ENCODE data around the gene CADM1.

CADM1 gene

DNA sequence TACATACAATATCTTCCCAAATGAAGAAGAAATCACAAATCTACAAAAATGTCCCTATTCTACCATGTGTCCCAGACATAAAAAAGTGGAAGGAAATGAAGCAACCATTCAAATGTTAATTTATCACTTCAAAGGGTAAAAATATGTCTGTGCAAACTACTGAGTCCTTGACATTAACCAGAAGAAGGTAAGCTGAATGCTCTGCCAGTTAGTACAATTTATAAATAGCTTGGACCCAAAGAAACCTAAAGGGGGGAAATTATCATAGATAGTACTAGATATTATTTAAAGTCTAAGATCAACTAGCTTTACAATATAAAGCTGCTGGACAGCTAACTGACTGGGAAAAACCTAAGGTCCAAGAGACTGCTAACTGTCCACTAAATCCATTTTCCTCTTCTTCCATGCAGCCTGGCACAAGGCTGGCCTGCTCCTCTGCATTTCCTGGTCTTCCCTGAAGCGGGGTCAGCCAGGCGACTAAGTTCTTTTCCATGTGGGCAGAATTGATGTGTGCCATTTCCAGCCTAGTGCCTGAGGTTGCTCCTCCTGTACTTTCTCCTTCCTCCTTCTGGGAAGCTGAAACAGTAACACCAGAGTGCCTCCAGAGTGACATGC is 190.9 kb downstream of the CADM1 start:
- DNase-seq: no peak

DNA sequence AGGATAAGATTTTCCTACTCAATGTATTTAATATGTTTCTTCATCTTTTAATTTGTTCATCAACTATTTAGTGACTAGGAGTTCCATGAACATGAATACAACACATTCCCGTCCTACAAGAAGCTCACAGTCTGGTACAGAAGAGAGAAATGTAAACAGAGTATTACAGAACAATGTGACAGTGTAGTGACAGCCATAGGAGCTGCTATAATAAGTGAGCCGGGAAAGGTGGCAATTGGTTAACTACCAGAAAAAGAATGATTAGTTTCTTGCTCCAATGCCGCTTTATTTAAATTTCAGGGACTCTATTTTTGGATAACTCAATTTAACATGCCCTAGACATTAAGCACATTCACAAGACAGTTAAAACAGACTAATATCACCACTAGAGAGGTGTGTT is 192.3 kb downstream of the CADM1 start:
- DNase-seq: no peak

DNA sequence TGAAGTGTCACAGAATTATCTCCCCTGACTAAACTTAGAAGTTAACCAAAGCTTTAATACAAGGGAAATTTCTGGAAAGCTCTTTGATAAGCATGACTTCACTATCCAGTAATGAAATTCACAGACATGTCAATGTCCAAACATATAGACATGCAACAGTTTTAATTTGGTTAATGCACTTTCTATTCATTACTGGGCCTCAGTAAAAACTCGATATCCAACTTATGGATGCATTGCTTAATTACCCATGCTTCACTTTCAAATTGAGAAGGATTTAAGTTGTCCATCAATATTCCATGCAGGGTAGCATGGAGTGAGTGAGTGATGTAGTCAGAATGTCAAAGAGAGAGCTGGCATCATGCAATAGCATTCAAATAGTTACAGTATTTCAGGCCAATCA is 197.5 kb downstream of the CADM1 start:
- no peak for DNase-seq

DNA sequence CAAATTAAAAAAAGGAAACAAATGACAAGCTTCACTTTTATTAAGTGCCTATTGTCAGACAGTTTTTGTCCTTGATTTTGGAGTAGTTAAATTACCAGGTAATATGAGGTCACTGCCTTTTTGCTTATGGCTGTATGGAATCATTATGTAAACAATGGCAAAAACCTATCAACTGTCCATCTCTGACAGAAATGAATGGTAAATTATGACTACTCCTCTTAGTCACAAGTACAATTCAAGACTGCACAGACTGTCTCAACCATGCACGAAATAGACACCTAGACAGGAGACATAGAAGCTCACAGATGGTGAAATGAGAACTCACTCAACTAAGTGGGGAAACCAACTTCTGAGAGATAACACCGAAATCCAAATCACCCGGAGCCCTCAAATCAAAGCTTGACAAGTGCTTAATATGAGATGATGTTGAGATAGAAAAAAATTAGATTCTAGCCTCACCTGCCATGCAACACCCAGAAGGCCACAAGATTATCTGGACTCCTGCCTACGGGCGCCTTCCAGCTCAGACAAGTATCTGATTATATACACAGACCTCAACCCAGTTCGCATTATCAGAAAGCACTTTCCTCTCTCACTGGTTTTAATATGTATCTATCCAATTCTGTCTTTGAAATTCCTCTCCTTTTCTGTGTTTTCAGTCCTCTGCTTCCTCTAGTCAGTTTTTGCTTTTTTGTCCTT is 199.3 kb downstream of the CADM1 start:
- no peak for DNase-seq

DNA sequence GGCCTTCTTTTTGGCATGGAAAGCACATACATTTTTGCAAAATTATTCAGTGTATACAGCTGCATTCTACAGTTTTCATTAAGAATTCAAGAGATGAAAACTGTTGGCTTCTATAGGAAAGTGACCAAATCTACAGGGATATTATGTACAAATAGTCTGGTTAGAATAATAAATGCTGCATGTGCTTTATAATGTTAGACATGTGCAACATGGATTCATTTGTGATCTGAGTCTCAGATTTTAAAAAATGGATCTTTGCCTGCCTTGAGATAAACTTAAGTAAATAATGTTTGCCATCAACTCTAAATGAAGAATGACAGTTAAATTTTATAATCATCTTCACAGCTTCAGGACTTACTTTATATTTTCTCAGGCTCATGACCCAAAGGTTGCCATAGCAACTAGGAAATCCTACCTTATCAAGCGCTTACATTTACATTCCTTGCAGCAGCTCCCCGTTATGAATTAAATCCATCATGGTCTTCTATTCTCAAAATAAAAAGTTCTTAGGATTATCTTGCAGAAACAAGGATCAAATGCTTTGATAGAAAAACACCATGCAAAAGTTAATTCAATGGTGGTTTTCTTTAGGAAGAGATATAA is 200.2 kb downstream of the CADM1 start:
- DNase-seq: no peak

DNA sequence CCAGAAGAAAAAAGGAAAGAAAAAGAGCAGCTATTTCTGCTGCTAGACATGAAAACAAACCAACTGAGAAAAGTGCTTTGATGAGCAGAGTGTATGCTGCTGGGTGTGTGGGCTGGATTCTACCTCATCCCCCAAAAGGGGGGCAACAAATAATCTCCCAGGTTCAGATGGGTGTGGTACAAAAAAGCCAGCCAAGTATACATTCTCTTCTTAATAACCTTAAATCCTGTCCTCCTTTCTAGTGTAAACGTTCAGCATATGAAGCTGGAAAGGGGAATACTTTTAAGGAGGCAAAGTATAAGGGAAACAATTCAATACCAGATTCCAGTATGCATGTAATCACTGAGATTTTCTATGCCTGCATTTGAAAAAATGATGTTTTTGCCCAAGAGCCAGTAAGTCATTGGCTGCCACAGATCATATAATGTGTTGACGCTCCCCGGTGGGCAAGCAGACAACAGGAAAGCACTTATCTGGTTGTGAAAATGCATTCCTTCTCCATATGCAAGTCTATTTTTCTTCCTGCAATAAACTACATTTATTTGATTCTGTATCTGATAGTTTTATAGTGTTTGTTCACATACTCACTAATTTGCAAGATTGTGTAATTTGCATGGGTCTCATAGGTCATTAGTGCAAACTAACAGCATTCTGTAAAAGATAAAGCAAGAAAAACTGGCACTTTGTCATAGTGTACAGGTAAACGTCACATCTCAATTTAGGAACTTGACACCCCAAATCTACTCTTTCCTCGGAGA is 201.1 kb downstream of the CADM1 start:
- no peak for DNase-seq

DNA sequence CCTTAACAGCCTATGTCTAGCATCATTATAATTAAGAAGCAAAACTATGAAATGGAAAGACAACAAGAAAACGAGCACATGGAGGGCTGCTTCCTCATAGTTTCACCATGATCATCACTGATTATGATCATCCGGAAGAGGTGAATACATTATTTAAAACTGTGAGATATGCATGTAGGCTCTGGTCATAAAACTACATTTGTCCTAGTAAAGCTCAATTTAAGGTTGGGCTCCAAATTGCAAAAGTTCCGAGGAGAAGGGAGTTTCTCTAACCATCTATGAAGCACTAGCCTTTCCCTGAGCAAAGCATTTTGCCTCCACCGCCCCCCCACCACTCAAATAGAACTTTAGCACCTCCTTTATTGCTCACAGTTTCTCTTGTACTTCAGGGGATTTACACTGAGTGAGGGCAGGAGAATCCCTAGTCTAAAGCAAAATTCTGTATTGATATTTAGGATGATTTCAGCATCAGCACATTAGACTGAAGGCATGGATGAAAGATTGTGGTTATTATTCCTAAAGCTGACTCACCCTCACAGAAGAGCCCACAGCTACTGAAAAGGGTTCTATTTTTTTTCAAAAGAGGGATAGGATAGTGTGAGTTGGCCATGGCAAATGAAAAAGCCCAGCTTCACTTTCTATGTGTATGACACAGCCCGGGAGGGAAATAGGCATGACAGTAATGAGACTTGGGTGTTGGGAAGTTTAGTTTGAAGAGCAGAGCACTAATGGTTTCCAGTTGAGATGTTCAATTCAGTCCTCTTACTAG is 203.4 kb downstream of the CADM1 start:
- DNase-seq: no peak

DNA sequence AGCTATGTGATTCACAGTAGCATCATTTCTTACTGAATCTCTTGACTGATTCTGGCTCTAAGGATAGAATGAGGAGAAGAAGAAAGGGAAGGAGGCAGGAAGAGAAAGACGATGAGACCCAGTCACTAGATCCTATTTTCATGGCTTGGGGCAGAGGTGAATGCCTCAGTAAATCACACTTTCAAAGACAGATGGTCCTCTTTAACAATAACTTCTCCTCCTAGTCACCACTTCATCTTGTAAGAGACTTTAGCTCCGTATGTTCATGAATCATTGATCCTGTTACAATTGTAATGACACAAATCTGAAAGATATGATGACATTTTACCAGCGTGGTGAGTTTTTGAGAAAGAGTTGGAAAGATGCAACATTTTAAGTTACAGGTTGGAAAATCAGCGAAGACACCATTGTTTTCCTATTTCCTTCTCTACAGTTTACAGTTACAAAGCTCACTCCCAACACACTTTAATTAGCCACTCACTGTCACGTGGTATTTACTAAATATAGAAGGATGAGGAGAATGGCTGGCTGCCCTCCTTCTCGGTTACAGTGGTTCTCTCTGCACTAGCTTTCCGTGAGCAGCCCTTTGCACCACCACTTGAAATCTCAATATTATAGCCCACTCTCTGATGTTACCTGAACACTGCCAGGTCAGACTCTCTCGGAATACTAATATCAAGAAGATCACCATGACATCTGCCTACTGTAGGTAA is 205.8 kb downstream of the CADM1 start:
- DNase-seq: no peak

DNA sequence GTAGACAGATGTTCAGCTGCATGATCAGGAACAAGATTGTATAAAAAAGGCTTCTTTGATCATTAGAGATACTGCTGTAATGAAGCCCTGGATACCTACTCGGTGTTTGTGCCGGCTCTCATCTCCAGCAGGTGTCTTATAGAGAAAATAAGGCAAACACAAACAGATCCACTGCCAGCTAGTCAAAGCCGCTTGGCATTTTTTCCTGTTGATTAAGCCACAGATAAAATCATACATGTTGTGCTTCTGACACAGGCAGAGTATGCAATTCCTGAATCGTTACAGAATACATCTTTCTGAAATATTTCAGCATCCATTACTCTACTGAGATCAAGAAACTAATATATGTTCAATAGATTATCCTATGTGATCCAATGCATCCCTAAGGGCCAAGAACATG is 206.9 kb downstream of the CADM1 start:
- no peak for DNase-seq

DNA sequence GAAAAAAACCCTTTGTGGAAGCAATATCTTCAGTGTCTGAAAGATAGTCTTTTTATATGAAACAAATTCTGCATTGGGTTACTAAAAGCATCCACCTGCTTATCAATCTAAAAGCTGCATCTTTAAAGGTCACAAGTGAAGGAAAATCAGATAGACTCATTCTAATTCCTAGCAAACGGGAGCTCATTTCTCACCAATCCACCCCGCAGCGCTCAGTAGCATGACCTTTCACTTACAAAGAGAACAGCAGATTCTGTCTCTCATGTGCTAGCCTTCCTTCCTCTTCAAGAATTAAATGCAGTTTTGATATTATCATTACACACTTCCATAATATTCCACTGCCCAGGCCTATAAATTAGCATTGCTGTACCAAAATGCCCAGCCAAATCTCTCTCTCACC is 212.9 kb downstream of the CADM1 start:
- no peak for DNase-seq

DNA sequence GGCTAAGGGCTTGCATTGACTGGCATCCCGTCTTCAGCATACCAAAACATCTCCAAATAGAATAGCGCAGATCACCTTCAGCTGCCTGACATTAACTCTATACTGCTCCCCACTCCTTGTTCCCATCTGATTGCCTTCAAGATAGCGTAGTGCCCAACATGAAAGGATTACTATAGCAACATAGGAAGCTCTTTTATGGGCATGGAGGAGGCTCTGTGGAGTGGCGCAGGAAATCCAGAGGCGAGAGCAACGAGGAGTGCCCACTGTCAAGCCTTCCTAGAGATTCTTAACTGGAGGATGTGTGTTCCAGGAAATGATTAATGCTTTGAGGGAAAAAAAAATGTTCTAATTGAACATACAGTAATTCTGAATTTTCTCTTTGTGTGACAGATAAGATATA is 213.3 kb downstream of the CADM1 start:
- no peak for DNase-seq

DNA sequence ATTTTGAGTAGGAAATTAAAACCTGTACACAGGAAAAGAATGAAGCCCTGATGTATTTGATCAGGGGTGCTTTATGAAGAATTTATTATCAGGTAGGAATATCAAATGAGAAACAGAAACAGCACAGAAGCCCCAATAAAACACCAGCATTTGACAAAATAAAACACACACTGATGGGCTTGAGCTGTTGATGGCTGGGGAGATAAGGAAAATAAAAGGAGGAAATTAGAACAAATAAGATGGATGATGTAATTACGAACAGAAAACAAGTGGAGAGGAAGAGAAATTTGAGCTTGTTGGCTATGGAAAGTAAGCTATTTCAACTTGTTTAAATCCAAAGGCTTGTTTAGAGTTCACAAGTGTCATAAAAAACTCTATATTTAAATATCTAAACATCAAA is 213.7 kb downstream of the CADM1 start:
- DNase-seq: no peak

DNA sequence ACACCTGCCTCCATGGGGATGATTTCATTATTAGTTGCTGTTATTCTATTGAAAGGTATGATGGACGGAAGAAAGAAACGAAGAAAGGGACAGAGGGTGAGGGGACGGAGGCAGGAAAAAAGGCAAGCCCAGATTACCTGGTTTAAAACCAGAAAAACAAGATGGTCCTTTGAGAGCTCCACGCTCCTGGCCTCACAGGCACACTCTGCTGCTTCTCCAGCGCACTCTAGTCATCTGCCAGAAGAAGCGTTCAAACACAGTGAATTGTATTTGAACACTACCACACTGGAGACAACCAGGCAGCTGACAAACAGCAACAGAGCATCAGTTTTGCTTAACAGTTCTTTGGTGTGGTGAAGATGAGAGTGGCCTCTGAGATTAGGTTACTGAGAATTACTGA is 216.9 kb downstream of the CADM1 start:
- DNase-seq: no peak

DNA sequence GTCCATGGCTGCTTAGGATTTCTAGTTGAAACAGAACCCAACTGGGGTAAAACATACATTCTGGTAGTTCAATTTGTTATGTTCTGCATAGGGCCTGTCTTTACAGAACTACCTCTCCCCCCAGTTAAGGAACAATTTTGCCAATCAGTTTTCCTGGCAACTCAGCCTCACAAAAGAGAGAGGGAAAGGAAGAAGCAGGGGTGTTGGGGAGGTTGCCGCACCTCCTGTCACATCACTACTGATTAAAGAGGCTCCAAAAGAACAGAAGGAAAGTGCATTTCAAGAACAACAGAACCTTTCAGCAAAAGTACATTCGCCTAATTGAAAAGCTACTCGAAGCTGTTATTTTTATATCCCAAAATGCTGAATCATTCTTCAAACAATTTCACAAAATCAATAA is 217.6 kb downstream of the CADM1 start:
- no peak for DNase-seq

DNA sequence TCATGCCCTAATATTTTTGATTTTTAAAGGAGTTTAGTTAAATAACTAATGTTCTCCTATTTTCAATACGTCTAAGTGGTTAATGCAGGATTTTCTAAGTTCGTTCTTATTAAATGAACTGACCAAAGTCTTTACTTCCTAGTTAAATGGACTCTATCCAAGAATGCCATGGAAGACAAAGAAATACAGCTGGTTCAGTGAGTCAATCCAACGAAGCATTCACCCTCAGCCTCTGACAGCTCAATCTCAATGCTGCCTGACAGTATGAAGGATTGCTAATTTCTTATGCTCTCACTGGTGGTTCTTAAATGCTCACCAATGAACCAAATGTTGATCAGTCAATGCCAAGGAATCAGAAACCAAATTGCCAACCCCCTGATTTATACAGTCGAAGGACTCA is 219.4 kb downstream of the CADM1 start:
- no peak for DNase-seq

DNA sequence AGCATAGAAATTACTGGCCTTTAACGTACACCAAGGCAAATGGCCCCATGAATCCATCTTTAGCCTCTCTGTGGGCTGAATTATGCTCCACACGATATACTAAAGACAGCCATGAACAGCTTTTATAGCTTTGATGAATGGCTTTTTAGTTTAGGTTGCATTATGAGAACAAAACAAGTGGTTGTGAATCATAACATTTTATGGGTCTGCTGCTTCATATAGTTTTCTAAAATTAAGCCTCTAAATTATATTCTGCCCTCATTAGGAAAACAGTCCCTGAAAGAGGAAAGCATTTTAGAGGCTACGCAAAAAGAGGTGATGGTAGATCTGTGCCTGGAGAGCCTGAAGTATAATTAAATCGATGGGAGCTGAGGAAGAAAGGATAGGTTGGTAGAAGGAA is 221.3 kb downstream of the CADM1 start:
- no peak for DNase-seq

DNA sequence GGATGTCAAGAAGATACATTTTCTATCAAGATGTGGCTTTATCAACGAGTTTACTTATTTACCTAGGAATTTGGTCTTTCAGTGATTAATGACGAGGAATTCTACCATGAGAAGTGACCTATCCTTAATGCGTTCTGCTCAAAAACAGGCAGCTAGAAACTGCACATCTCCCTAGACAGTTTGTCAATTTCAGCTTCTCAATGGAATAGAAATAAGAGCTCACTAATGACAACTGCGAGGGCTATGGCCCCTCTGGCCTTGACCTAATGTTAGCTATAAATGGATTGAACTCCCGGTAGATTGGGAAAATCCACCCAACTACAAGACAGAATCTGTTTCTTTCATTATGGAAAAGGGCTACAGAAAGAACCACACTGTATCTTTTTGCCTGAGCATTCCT is 223.4 kb downstream of the CADM1 start:
- DNase-seq: no peak

DNA sequence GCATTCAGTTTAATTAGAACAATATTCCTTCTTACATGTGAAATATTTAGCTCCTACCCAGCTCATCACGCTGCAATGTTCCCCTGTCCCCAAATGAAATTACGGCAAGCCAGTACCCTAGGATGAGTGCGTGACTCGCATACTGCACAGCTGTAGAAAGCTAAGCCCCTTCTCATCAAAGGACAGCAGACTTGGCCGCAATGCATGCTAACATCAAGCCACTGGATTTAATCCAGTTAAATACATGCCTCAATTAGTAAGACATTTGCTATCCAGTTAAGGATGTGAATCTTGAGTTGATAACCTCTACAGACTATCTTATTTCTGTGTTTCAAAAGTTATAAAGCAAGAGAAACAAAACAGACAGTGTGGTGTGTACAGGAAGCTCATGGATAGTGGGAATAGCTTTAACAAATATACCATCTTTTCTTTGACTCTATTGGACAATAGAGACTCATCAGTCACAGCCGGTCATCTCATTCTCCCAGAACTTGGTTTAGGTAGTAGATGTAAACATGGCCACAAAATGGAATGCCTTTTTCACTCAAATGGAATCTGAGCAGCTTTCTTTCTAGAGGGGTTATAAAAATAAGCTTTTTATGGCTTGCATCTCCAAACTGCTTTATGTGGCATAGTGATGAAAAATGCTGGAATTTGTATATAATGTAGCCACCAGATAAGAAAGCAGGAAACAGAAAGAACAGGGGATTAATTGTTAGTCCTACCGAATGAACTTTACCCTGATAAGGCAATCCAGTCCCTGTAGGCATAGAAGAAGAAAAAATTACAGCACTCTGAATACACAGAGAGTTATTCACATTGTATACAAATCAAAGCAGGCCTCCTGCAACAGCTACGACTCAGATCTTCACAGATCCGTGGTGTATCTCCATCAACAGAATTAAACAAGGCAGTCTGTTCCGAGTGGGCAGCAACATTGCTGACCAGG is 224.1 kb downstream of the CADM1 start:
- DNase-seq: no peak

DNA sequence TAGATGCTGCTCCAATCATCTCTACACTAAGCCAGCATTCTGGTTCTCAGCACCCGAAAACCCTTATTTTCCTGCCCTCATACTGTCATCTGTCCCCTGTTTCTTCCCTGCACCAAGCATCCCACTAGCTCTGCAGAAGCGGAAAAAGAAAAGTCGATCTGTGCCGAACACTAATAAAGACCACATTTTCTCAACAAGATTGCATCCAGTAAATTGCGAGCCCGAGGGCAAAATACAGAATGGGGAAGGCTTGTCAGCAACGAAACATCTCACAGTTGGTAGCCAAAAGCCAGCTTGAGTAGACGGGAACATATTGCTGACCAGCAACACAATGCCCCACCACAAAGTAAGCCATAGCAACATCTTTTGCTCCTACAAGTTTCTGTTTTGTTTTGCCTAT is 227.4 kb downstream of the CADM1 start:
- DNase-seq: no peak

DNA sequence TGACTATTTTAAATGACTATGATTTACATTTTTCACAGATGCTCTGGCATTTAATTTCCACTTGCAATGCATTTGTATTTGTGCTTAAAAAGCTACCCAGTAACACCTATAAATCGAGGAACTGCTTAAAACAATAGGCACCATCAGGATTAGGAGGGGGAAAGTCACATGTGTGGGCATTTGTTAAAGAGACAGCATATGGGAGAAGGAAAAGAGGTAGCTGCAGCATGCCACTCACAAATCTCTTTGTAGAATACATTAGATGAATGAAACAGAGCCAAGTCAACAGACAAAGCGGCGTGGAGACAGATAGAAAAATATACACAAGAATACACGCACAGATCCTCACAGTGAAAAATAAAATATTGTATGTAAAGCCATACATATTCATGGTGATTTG is 228.0 kb downstream of the CADM1 start:
- DNase-seq: no peak

DNA sequence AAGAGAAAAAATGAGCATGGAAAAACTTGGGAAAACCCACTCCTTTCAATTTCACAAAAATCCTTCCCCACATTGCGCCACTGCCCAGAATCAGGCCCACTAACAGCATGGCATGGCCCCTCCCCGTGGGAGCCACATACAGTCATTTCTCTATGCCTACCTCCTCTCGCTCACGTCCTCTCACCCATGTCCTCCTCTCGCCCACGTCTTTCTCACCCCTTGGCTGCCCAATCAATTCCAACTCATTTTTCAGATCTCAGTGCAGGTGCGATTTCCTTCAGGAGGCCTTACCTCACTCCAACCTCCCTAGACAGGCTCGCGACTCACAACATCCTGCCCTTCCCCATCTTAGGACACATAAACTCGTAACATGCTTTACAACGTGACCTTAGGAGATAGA is 229.2 kb downstream of the CADM1 start:
- no peak for DNase-seq
